HEK293 (cell line): ENCODE results near the gene GAPVD1.

Experiments used
- ATF2 ChIP-seq: fragments of 450-650 bp; formaldehyde crosslinking; IDR thresholded peaks from 2 replicates; pipeline ENCODE4 v1.5.1; 2016; ENCODE audit warnings: missing biosample characterization, missing genetic modification characterization, low read depth
- PATZ1 ChIP-seq: fragments of 450-650 bp; formaldehyde crosslinking; IDR thresholded peaks from 2 replicates; pipeline ENCODE4 v1.5.1; 2016; ENCODE audit warnings: missing biosample characterization, missing genetic modification characterization
- TF ChIP-seq, protein P1 (sequence below): fragments of 450-650 bp; formaldehyde crosslinking; IDR thresholded peaks from 2 replicates; pipeline ENCODE4 v1.5.1; 2016; ENCODE audit warnings: missing biosample characterization, missing genetic modification characterization
- TF ChIP-seq, protein P2 (sequence below): fragments of 450-650 bp; formaldehyde crosslinking; IDR thresholded peaks from 2 replicates; pipeline ENCODE4 v1.5.1; 2016; ENCODE audit warnings: missing biosample characterization, missing genetic modification characterization

- TF ChIP-seq PATZ1 (tag by site-specific recombination) (no peak), ATF2 (no peak)
- TF ChIP-seq, protein P1, sequence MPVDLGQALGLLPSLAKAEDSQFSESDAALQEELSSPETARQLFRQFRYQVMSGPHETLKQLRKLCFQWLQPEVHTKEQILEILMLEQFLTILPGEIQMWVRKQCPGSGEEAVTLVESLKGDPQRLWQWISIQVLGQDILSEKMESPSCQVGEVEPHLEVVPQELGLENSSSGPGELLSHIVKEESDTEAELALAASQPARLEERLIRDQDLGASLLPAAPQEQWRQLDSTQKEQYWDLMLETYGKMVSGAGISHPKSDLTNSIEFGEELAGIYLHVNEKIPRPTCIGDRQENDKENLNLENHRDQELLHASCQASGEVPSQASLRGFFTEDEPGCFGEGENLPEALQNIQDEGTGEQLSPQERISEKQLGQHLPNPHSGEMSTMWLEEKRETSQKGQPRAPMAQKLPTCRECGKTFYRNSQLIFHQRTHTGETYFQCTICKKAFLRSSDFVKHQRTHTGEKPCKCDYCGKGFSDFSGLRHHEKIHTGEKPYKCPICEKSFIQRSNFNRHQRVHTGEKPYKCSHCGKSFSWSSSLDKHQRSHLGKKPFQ = no peak
- TF ChIP-seq, protein P2, sequence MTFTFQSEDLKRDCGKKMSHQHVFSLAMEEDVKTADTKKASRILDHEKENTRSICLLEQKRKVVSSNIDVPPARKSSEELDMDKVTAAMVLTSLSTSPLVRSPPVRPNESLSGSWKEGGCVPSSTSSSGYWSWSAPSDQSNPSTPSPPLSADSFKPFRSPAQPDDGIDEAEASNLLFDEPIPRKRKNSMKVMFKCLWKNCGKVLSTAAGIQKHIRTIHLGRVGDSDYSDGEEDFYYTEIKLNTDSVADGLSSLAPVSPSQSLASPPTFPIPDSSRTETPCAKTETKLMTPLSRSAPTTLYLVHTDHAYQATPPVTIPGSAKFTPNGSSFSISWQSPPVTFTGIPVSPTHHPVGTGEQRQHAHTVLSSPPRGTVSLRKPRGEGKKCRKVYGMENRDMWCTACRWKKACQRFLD (tag by site-specific recombination) = no peak
These were observed 2.6 kb upstream of the GAPVD1 start for GRCh38 chr9:125258832-125259534.
